B cell (primary cell): ENCODE data around the gene EVI2B. TPM values are rescaled to one million over a fixed set of nuclear protein-coding genes. Genes with fewer than 3 reads are reported as not detected.

Source experiments
- ATAC-seq: fragments of 200-7000 bp; cut with Tn5 transposase; one replicate; pipeline ENCODE4 v1.10.0; 2021; ENCODE audit warnings: low read depth, mild to moderate bottlenecking, moderate number of reproducible peaks, moderate library complexity
- CTCF ChIA-PET: fragments of 350-600 bp; sonication (Branson Sonifier 250); formaldehyde crosslinking; loops from one replicate; lab custom pipeline; 2021; ENCODE audit warnings: antibody characterized with exemption, inconsistent platforms; lab: Charles Lee
- POLR2A ChIA-PET: fragments of 350-600 bp; sonication (Branson Sonifier 250); formaldehyde crosslinking; loops from one replicate; lab custom pipeline; 2021; ENCODE audit warnings: antibody characterized with exemption; lab: Charles Lee
- DNase-seq: peaks from one replicate; pipeline ENCODE4 v3.0.0; 2013
- H2AFZ ChIP-seq: 2 replicates; pipeline ENCODE4 v1.6.1; 2012; ENCODE audit warnings: mild to moderate bottlenecking, low read depth, low read length; ENCODE audit not compliant: insufficient read depth, poor library complexity, severe bottlenecking
- H3K27ac ChIP-seq, 2 donors: 1 replicate in 1 of 2; 2 replicates in 1 of 2; pipeline ENCODE4 v1.5.1; 2012 to 2013; ENCODE audit warnings: low read length in 2 of 2, mild to moderate bottlenecking in 2 of 2, moderate library complexity in 1 of 2
- H3K27me3 ChIP-seq, 4 experiments: fragments of 200-600 bp in 1 of 4; sonication (generic) in 1 of 4; replicated peaks in 1 of 4; 1 replicate in 2 of 4; 2 replicates in 2 of 4; pipeline versions ENCODE4 v1.6.1 to v1.7.0; 2013 to 2016; ENCODE audit warnings: low read length in 3 of 4, mild to moderate bottlenecking in 2 of 4, mixed read lengths in 1 of 4, moderate library complexity in 1 of 4; ENCODE audit not compliant: insufficient read depth in 4 of 4, control insufficient read depth in 3 of 4; ENCODE audit errors: control extremely low read depth in 1 of 4
- H3K36me3 ChIP-seq, 2 experiments: replicated peaks in 1 of 2; 1 replicate in 1 of 2; 2 replicates in 1 of 2; pipeline versions ENCODE4 v1.6.1 to v1.7.1; 2013; ENCODE audit warnings: low read length in 1 of 2; ENCODE audit not compliant: insufficient read depth in 2 of 2, control insufficient read depth in 1 of 2; ENCODE audit errors: control extremely low read depth in 1 of 2, extremely low read depth in 1 of 2
- H3K4me1 ChIP-seq, 2 donors: fragments of 200-600 bp in 1 of 2; sonication (generic) in 1 of 2; 1 replicate in 1 of 2; 2 replicates in 1 of 2; pipeline versions ENCODE4 v1.5.1 to v1.6.1; 2013 to 2017; ENCODE audit warnings: low read length in 2 of 2; ENCODE audit not compliant: control insufficient read depth in 2 of 2, insufficient read depth in 2 of 2
- H3K4me2 ChIP-seq: replicated peaks from 2 replicates; pipeline ENCODE3; 2012; ENCODE audit warnings: mild to moderate bottlenecking, low read depth, low read length; ENCODE audit not compliant: poor library complexity, severe bottlenecking
- H3K4me3 ChIP-seq, 5 experiments: fragments of 200-600 bp in 1 of 5; sonication (generic) in 1 of 5; 1 replicate in 3 of 5; 2 replicates in 2 of 5; pipeline versions ENCODE4 v1.5.1 to v1.7.0; 2011 to 2016; ENCODE audit warnings: low read length in 4 of 5, mild to moderate bottlenecking in 4 of 5, low read depth in 2 of 5, control low read depth in 1 of 5, moderate library complexity in 1 of 5; ENCODE audit not compliant: insufficient read depth in 1 of 5; ENCODE audit errors: control extremely low read depth in 1 of 5, extremely low read depth in 1 of 5
- H3K79me2 ChIP-seq: fragments of 200-600 bp; sonication (generic); one replicate; pipeline ENCODE4 v1.6.0; 2016; ENCODE audit warnings: low read length; ENCODE audit not compliant: control insufficient read depth, insufficient read depth
- H3K9ac ChIP-seq: fragments of 200-600 bp; sonication (generic); 2 replicates; pipeline ENCODE4 v1.6.1; 2017; ENCODE audit warnings: mild to moderate bottlenecking, low read length, moderate library complexity
- H3K9me3 ChIP-seq, 3 donors: one replicate each; pipeline versions ENCODE4 v1.6.1 to v1.7.1; 2013; ENCODE audit warnings: low read length in 2 of 3; ENCODE audit not compliant: control insufficient read depth in 2 of 3, insufficient read depth in 1 of 3; ENCODE audit errors: control extremely low read depth in 1 of 3
- H4K20me1 ChIP-seq: 2 replicates; pipeline ENCODE4 v1.6.0; 2012; ENCODE audit warnings: mild to moderate bottlenecking, low read length; ENCODE audit not compliant: insufficient read depth, control insufficient read depth, poor library complexity, severe bottlenecking
- H3K27ac Mint-ChIP-seq: one replicate; pipeline ENCODE4 v1.8.0; 2021; ENCODE audit warnings: mixed read lengths
- H3K27me3 Mint-ChIP-seq: one replicate; pipeline ENCODE4 v1.8.0; 2021; ENCODE audit warnings: mixed read lengths
- H3K4me1 Mint-ChIP-seq: one replicate; pipeline ENCODE4 v1.8.0; 2021; ENCODE audit warnings: mixed read lengths
- H3K4me3 Mint-ChIP-seq: one replicate; pipeline ENCODE4 v1.8.0; 2021; ENCODE audit warnings: mixed read lengths
- H3K9me3 Mint-ChIP-seq: one replicate; pipeline ENCODE4 v1.8.0; 2022; ENCODE audit warnings: mixed read lengths; ENCODE audit not compliant: insufficient read depth
- CTCF ChIP-seq: fragments of 200-600 bp; IDR thresholded peaks from one replicate; pipeline ENCODE4 v1.8.0; 2022; ENCODE audit warnings: antibody characterized with exemption, mild to moderate bottlenecking
- EZH2 ChIP-seq: IDR thresholded peaks from 2 replicates; pipeline ENCODE4 v1.6.1; 2012; ENCODE audit warnings: borderline replicate concordance, low read depth, mild to moderate bottlenecking, moderate library complexity, low read length; ENCODE audit not compliant: insufficient read depth, poor library complexity, severe bottlenecking
- WGBS: methylation state at CpG from one replicate; pipeline ENCODE4 v1.1.5; 2013; ENCODE audit warnings: missing lambda C conversion rate; ENCODE audit not compliant: insufficient coverage; 5-methylcytosine and 5-hydroxymethylcytosine counted together
- intact Hi-C: fragments of 100-400 bp; cut with micrococcal nuclease; formaldehyde crosslinking; loops from one replicate; pipeline ENCODE4 v1.10.0; 2022
- polyA plus RNA-seq: library from polyadenylated mRNA; depleted of rRNA; stranded (reverse); fragments of >200 nt; gene quantifications from 2 replicates; pipeline ENCODE4 v1.2.3, GENCODE V29; 2012
- total RNA-seq, 2 donors: library from RNA; stranded (reverse); fragments of 120-200 nt in 1 of 2; gene quantifications; 1 replicate in 1 of 2; 2 replicates in 1 of 2; pipeline versions ENCODE4 v1.2.3 to v1.2.4, GENCODE V29; 2013 to 2022

The EVI2B gene
- total and polyA plus RNA-seq, 2 donors (not counting 1 experiment from before 2014, with no cell fraction given), result 132 to 135 TPM

- POLR2A ChIA-PET, result interaction anchor here (1.4 kb wide), 1 partner anchor 20 kb away, joined by 3 read pairs; no protein-coding TSS in a partner anchor
- Histone ChIP-seq H3K36me3 (no peaks in the 10 kb centered on the region), H3K79me2 (no peaks in the 10 kb centered on the region), H3K4me2 (no peak overlapping the region), H3K9me3 (peaks cover 0 to 4% (median 0%) of the 10 kb centered on the region in 3 donors), H3K27ac (no peak overlapping the region), H4K20me1 (no peaks in the 10 kb centered on the region), H3K4me1 (no peaks in the 10 kb centered on the region), H3K9ac (no peak overlapping the region), H2AFZ (no peak overlapping the region), H3K4me3 (no peak overlapping the region), H3K27me3 (no peaks in the 10 kb centered on the region)
- no CpG with 5 or more reads among the region's 1 CpG for WGBS
- TF ChIP-seq CTCF (no peak), EZH2 (no peak)
- CTCF ChIA-PET, result interaction anchor here (0.8 kb wide), 1 partner anchor 20 kb away, joined by 5 read pairs; no protein-coding TSS in a partner anchor
- Mint-ChIP-seq H3K27me3 (no peaks in the 10 kb centered on the region), H3K4me1 (no peaks in the 10 kb centered on the region), H3K9me3 (no peaks in the 10 kb centered on the region), H3K4me3 (no peak overlapping the region), H3K27ac (no peak overlapping the region)
- ATAC-seq (no peak), DNase-seq (no peak)
- intact Hi-C loops, result no loop called here
Measured at GRCh38 chr17:31286587-31286986, 27.3 kb downstream of the EVI2B start.

GRCh38 chr17:31283841-31284240, 30.0 kb downstream of the EVI2B start:
- Histone ChIP-seq H3K27ac (no peak overlapping the region), H4K20me1 (no peaks in the 10 kb centered on the region), H3K79me2 (no peaks in the 10 kb centered on the region), H2AFZ (no peak overlapping the region), H3K27me3 (no peaks in the 10 kb centered on the region), H3K36me3 (no peaks in the 10 kb centered on the region), H3K9me3 (peaks cover 0 to 4% (median 0%) of the 10 kb centered on the region in 3 donors), H3K9ac (no peak overlapping the region), H3K4me2 (no peak overlapping the region), H3K4me1 (no peaks in the 10 kb centered on the region), H3K4me3 (no peak overlapping the region)
- no peaks in the 10 kb centered on the region for H3K9me3 Mint-ChIP-seq
- intact Hi-C loops, result no loop called here
- no peak for DNase-seq
- ChIA-PET CTCF (interaction anchor here (0.7 kb wide), 1 partner anchor 17 kb away, joined by 3 read pairs; no protein-coding TSS in a partner anchor), POLR2A (no interaction called here)
- TF ChIP-seq EZH2, result no peak
- TF ChIP-seq CTCF, result no peak
- H3K4me3 Mint-ChIP-seq, result no peak overlapping the region
- H3K27ac Mint-ChIP-seq, result no peak overlapping the region
- no peaks in the 10 kb centered on the region for H3K4me1 Mint-ChIP-seq
- H3K27me3 Mint-ChIP-seq, result no peaks in the 10 kb centered on the region
- ATAC-seq, result no peak
